HG03095 (cell line): ENCODE measurements around the gene SLITRK6.
"Not testable (repeated sequence)": the region's sequence is repeated elsewhere in the genome, so short reads cannot be mapped to it uniquely, and the experiment has no call there.

Source experiments
- ATAC-seq: cut with Tn5 transposase; IDR thresholded peaks from one replicate; pipeline ENCODE4 v1.9.1; 2021; ENCODE audit warnings: moderate library complexity; ENCODE audit not compliant: unreplicated experiment

SLITRK6 gene

GRCh38 chr13:85799097-85799582 is at the start of gene SLITRK6:
Gene SLITRK6, minus strand, starts transcription at chr13:85799419. Its CDS starts 2,911 bp downstream, at chr13:85796508.
- no peak for ATAC-seq

GRCh38 chr13:85847012-85847411 is 47.8 kb upstream of the SLITRK6 start:
- ATAC-seq = no peak

- ATAC-seq = no peak
Observed at GRCh38 chr13:85841427-85841826, 42.2 kb upstream of the SLITRK6 start.

GRCh38 chr13:85833921-85834320 is 34.7 kb upstream of the SLITRK6 start:
- no peak for ATAC-seq

- peak; percentile 52 for ATAC-seq
Observed at GRCh38 chr13:85828094-85828684, 29.0 kb upstream of the SLITRK6 start.

- no peak for ATAC-seq
Observed at GRCh38 chr13:85825454-85825853, 26.2 kb upstream of the SLITRK6 start.

GRCh38 chr13:85823832-85824231 is 24.6 kb upstream of the SLITRK6 start:
- no peak for ATAC-seq

- ATAC-seq = no peak
Observed at GRCh38 chr13:85819513-85819912, 20.3 kb upstream of the SLITRK6 start.

GRCh38 chr13:85816413-85816812 is 17.2 kb upstream of the SLITRK6 start:
- ATAC-seq = no peak

GRCh38 chr13:85812282-85812681 is 13.1 kb upstream of the SLITRK6 start:
- no peak for ATAC-seq

- no peak for ATAC-seq
Observed at GRCh38 chr13:85808811-85809210, 9.6 kb upstream of the SLITRK6 start.

GRCh38 chr13:85806553-85807175 is 7.4 kb upstream of the SLITRK6 start:
- ATAC-seq = peak; percentile 68

GRCh38 chr13:85798556-85798955 is 663 bp downstream of the SLITRK6 start:
- no peak for ATAC-seq

GRCh38 chr13:85797311-85797710 is 1.9 kb downstream of the SLITRK6 start:
- no peak for ATAC-seq

- no peak for ATAC-seq
Observed at GRCh38 chr13:85785205-85785604, 14.0 kb downstream of the SLITRK6 start.

- no peak for ATAC-seq
Observed at GRCh38 chr13:85772367-85772766, 26.9 kb downstream of the SLITRK6 start.

- ATAC-seq = no peak
Observed at GRCh38 chr13:85771856-85772255, 27.4 kb downstream of the SLITRK6 start.

- ATAC-seq = no peak
Observed at GRCh38 chr13:85768946-85769345, 30.3 kb downstream of the SLITRK6 start.

GRCh38 chr13:85755123-85755522 is 44.1 kb downstream of the SLITRK6 start:
- ATAC-seq = no peak

- not testable (repeated sequence) for ATAC-seq
Observed at GRCh38 chr13:85743201-85743770, 55.9 kb downstream of the SLITRK6 start.
